Common myeloid progenitor, CD34-positive (primary cell): ENCODE measurements around the gene PRSS50.
"Not testable (repeated sequence)": the region's sequence is repeated elsewhere in the genome, so short reads cannot be mapped to it uniquely, and the experiment has no call there.

Experiments used
- CTCF ChIA-PET: fragments of 350-600 bp; sonication (Branson Sonifier 250); formaldehyde crosslinking; loops from one replicate; lab custom pipeline; 2021; ENCODE audit warnings: antibody characterized with exemption; lab: Charles Lee
- POLR2A ChIA-PET: fragments of 350-600 bp; sonication (Branson Sonifier 250); formaldehyde crosslinking; loops from one replicate; lab custom pipeline; 2021; ENCODE audit warnings: antibody characterized with exemption; lab: Charles Lee
- DNase-seq, 3 donors: peaks; one replicate each; pipeline versions ENCODE4 v3.0.0 to v3.0.0-alpha.2; 2013
- H3K27ac ChIP-seq, 2 experiments: 1 replicate in 1 of 2; 2 replicates in 1 of 2; pipeline ENCODE4 v1.7.0; 2013; ENCODE audit warnings: inconsistent platforms in 2 of 2, low read length in 2 of 2, mild to moderate bottlenecking in 2 of 2, low read depth in 1 of 2, moderate library complexity in 1 of 2; ENCODE audit not compliant: severe bottlenecking in 2 of 2, insufficient read depth in 1 of 2, poor library complexity in 1 of 2
- H3K27me3 ChIP-seq, 5 experiments: replicated peaks in 2 of 5; 1 replicate in 3 of 5; 2 replicates in 2 of 5; pipeline versions ENCODE4 v1.6.1 to v1.7.0; 2013; ENCODE audit warnings: low read length in 4 of 5, mild to moderate bottlenecking in 2 of 5, moderate library complexity in 2 of 5, inconsistent platforms in 1 of 5; ENCODE audit not compliant: insufficient read depth in 5 of 5, control insufficient read depth in 4 of 5
- H3K36me3 ChIP-seq, 4 experiments: 1 replicate in 2 of 4; 2 replicates in 2 of 4; pipeline versions ENCODE4 v1.6.1 to v1.7.0; 2013; ENCODE audit warnings: low read length in 3 of 4, control low read depth in 1 of 4, mild to moderate bottlenecking in 1 of 4; ENCODE audit not compliant: control insufficient read depth in 4 of 4, insufficient read depth in 4 of 4
- H3K4me1 ChIP-seq, 4 experiments: 1 replicate in 3 of 4; 2 replicates in 1 of 4; pipeline versions ENCODE4 v1.6.1 to v1.7.1; 2013; ENCODE audit warnings: low read length in 3 of 4, mild to moderate bottlenecking in 3 of 4, control low read depth in 1 of 4, inconsistent platforms in 1 of 4, moderate library complexity in 1 of 4; ENCODE audit not compliant: control insufficient read depth in 4 of 4, insufficient read depth in 4 of 4; ENCODE audit errors: control extremely low read depth in 1 of 4
- H3K4me3 ChIP-seq, 7 experiments: 1 replicate in 4 of 7; 2 replicates in 3 of 7; pipeline versions ENCODE4 v1.5.1 to v1.7.0; 2013; ENCODE audit warnings: mild to moderate bottlenecking in 7 of 7, low read length in 6 of 7, moderate library complexity in 6 of 7, inconsistent platforms in 2 of 7, low read depth in 2 of 7, control low read depth in 1 of 7; ENCODE audit not compliant: insufficient read depth in 4 of 7, control insufficient read depth in 1 of 7; ENCODE audit errors: extremely low read depth in 1 of 7
- H3K9me3 ChIP-seq, 5 experiments: 1 replicate in 4 of 5; 2 replicates in 1 of 5; pipeline versions ENCODE4 v1.6.1 to v1.7.1; 2013; ENCODE audit warnings: low read length in 4 of 5, mild to moderate bottlenecking in 2 of 5, inconsistent platforms in 1 of 5, low read depth in 1 of 5, moderate library complexity in 1 of 5; ENCODE audit not compliant: control insufficient read depth in 4 of 5, insufficient read depth in 2 of 5; ENCODE audit errors: control extremely low read depth in 1 of 5
- WGBS: methylation state at CpG from one replicate; pipeline ENCODE4 v1.1.5; 2013; ENCODE audit not compliant: insufficient coverage; 5-methylcytosine and 5-hydroxymethylcytosine counted together

Gene PRSS50

DNA sequence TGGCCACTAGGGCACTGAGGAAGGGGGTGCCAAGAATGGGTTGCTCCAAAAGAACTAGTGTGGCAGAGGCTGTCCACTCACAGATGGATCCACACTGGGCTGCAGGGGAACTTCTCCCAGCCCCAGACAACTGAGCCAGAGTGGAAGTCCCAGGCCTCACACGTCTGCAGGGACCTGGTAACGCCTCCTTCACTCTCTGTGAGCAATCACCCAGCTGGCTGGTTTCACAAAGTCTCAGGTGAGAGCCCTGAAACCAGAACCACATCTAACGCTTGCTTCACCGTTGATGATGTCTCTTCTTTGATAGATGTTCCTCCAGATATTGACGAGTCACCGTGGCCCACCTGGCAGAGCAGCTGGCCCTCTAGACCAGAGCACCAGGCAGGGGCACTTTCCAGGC is 35.5 kb upstream of the PRSS50 start:
- H3K27me3 ChIP-seq, H3K36me3 ChIP-seq, CTCF ChIA-PET, H3K9me3 ChIP-seq, H3K4me3 ChIP-seq, DNase-seq, H3K27ac ChIP-seq, H3K4me1 ChIP-seq, POLR2A ChIA-PET: not testable (repeated sequence)
- 93% methylated on average over 4 of the region's 6 CpGs for WGBS

DNA sequence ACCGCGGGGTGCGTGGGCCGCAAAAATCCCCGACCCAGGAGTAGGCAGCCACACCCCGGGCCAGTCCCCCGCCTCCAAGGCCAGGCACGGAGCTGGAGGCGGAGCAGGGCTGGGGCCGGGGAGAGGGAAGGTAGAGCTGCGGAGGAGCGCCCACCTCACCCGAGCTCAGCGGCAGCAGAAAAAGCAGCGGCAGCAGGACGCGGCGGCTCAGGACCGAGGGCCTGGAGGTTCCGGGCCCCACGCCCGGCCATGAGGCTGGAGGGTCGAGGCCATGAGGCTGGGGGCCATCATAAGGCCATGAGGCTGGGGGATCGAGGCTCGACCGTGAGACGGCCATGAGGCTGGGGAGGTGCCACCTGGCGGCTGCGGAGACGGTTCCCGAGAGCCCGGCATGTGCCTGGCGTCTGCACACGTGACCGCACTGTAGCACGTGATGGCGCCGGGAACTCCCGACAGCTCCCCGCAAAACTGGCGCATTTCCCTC is 32.9 kb upstream of the PRSS50 start:
- ChIA-PET POLR2A (no interaction called here), CTCF (no interaction called here)
- H3K9me3 ChIP-seq = no peaks in the 10 kb centered on the region
- no peaks in the 10 kb centered on the region for H3K27me3 ChIP-seq
- no peaks in the 10 kb centered on the region for H3K36me3 ChIP-seq
- no peak overlapping the region for H3K27ac ChIP-seq
- WGBS = 98% methylated on average over 24 of the region's 41 CpGs
- DNase-seq = no peak
- no peaks in the 10 kb centered on the region for H3K4me1 ChIP-seq
- no peak overlapping the region for H3K4me3 ChIP-seq

DNA sequence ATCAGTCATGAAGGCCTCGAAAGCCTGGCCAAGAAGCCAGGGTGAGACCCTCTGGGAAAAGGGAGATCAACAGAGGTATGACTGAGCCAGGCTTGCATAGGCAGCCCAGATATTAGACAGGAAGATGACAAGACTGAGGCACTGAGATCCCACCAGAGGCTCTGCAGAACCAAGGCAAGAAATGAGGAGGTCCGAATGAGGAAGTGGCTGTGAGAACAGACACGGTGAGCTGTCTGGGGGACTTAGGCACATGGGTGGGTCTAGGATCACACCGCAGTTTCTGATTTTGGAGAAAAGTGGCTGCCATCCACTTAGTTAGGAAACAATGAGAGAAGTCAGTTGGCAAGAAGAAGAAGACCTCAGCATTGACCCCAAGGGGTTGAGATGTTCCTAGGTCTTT is 31.5 kb upstream of the PRSS50 start:
- no peaks in the 10 kb centered on the region for H3K9me3 ChIP-seq
- DNase-seq = peak in 2 of 3 donors; percentile 14 to 22
- POLR2A ChIA-PET = no interaction called here
- no peak overlapping the region for H3K4me3 ChIP-seq
- 68% methylated on average over 4 of the region's 4 CpGs for WGBS
- CTCF ChIA-PET = interaction anchor here (1.2 kb wide), 1 partner anchor 44 kb away, joined by 3 read pairs; no protein-coding TSS in a partner anchor
- H3K4me1 ChIP-seq = no peaks in the 10 kb centered on the region
- H3K27me3 ChIP-seq = no peaks in the 10 kb centered on the region
- no peak overlapping the region for H3K27ac ChIP-seq
- no peaks in the 10 kb centered on the region for H3K36me3 ChIP-seq

DNA sequence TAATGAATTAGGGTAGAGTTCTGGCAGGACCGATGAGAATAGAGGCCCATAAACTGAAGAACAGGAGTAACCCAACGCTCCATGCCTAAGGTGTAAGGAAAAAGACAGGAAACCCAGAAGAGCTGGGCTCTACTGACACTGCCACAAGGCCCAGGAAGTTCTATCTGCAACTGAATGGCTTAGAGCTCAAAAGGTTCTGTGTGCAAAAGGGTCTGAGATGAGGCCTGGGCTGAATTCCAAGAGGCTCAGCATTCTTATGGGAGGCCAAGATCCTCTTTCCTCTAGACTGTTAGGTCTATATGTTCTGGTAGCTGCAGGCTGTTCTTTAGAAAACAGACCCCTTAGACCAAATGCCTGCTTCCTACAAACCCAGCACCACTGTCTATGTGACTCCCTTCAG is 30.5 kb upstream of the PRSS50 start:
- POLR2A ChIA-PET = no interaction called here
- Histone ChIP-seq H3K36me3 (no peaks in the 10 kb centered on the region), H3K9me3 (no peaks in the 10 kb centered on the region), H3K27me3 (no peaks in the 10 kb centered on the region), H3K4me1 (no peaks in the 10 kb centered on the region), H3K4me3 (no peak overlapping the region), H3K27ac (no peak overlapping the region)
- WGBS = 93% methylated on average over 2 of the region's 2 CpGs
- CTCF ChIA-PET = interaction anchor here (1.2 kb wide), 1 partner anchor 43 kb away, joined by 3 read pairs; no protein-coding TSS in a partner anchor
- no peak for DNase-seq

DNA sequence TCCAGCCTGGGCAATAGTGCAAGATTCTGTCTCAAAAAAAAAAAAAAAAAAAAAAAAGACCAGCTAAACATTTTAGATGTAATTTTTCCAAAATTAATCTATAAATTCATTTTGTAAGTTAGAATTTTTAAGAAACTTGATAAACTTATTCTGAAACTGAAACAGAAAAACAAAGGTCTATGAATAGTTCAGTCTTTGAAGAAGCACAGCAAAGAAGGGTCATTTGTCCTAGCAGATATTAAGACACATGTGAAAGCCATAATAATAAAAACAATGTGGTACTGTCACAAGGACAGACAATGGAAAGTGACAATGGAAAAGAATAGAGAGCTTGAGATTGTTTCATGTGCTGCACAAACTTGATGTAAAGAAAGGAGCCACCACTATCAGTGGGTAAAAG is 29.0 kb upstream of the PRSS50 start:
- DNase-seq = no peak
- CTCF ChIA-PET = interaction anchor here (0.8 kb wide), 1 partner anchor 44 kb away, joined by 3 read pairs; no protein-coding TSS in a partner anchor
- no peaks in the 10 kb centered on the region for H3K9me3 ChIP-seq
- no peaks in the 10 kb centered on the region for H3K4me1 ChIP-seq
- no peaks in the 10 kb centered on the region for H3K27me3 ChIP-seq
- H3K4me3 ChIP-seq = no peak overlapping the region
- POLR2A ChIA-PET = no interaction called here
- H3K27ac ChIP-seq = no peak overlapping the region
- no peaks in the 10 kb centered on the region for H3K36me3 ChIP-seq

DNA sequence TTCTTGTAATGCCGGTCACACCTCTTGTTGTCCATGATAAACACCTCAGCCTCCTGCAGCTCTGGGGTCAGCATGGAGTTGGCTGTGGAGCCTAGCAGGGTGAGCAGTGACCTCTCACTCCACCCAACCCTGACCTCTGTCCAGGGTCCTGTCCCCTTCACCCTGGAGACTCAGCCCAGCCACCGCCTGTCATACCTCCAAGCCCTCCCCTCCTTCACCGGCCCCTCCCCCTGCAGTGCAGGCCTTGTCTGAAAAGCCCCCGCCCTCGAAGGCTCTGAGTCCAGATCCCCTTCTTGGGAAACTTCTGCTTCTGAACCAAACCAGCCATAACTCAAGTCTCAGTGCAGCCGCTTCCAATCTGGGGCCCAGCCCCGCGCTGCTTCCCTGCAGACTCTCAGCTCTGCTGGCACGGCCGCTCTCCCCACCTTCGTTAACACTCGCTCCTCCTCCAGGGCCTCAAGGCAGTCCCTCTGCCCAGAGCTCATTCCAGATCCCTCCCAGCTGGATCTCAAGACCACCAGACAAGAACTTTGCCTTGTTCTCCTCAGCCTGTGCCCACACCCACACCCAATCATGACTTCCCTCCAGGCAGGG is 25.4 kb upstream of the PRSS50 start:
- no peaks in the 10 kb centered on the region for H3K4me1 ChIP-seq
- ChIA-PET CTCF (no interaction called here), POLR2A (no interaction called here)
- H3K36me3 ChIP-seq = no peaks in the 10 kb centered on the region
- H3K9me3 ChIP-seq = peaks cover 0 to 3% (median 0%) of the 10 kb centered on the region in 5 experiments
- no peak overlapping the region for H3K27ac ChIP-seq
- H3K4me3 ChIP-seq = no peak overlapping the region
- 62% methylated on average over 10 of the region's 12 CpGs for WGBS
- H3K27me3 ChIP-seq = no peaks in the 10 kb centered on the region
- no peak for DNase-seq

DNA sequence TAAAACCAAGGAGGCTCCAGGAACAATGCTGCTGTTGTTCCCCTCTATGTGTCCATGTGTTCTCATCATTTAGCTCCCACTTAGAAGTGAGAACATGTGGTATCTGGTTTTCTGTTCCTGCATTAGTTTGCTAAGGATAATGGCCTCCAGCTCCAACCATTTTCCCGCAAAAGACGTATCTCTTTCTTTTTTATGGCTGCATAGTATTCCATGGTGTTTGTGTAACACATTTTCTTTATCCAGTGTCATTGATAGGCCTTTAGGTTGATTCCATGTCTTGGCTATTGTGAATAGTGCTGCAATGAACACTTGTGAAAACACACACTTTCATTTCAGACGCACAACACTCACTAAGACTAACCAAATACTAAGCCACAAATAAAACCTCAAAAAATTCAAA is 21.9 kb upstream of the PRSS50 start:
- H3K4me3 ChIP-seq, DNase-seq, H3K36me3 ChIP-seq, H3K27me3 ChIP-seq, H3K9me3 ChIP-seq, H3K27ac ChIP-seq, H3K4me1 ChIP-seq, CTCF ChIA-PET, POLR2A ChIA-PET: not testable (repeated sequence)
- WGBS = no CpG with 5 or more reads among the region's 3 CpGs
